OCI-LY7 (cell line): Measurements from ENCODE around the gene RAB8B. TPM values are rescaled to one million over a fixed set of nuclear protein-coding genes. Genes with fewer than 3 reads are reported as not detected.

Experiments used
- BruUV-seq: library from RNA; stranded (reverse); fragments of 400-500 nt; replicated peaks from 2 replicates; lab custom pipeline; 2021; lab: Mats Ljungman, UMichigan
- CTCF ChIA-PET: fragments of 300-600 bp; sonication (Branson Sonifier 250); formaldehyde crosslinking; loops from one replicate; lab custom pipeline; 2022; ENCODE audit warnings: antibody characterized with exemption; ENCODE audit not compliant: unreplicated experiment; lab: Charles Lee
- POLR2A ChIA-PET: fragments of 300-600 bp; sonication (Branson Sonifier 250); formaldehyde crosslinking; loops from one replicate; lab custom pipeline; 2022; ENCODE audit warnings: antibody characterized with exemption; lab: Charles Lee
- DNase-seq: peaks from one replicate; pipeline ENCODE4 v3.0.0-alpha.2; 2015; ENCODE audit warnings: low spot score
- H2AFZ ChIP-seq: fragments of 200-600 bp; sonication (generic), shearing (Covaris generic); 2 replicates; pipeline ENCODE4 v1.6.1; 2014; ENCODE audit warnings: mild to moderate bottlenecking, antibody characterized with exemption, low read length, moderate library complexity
- H3K27ac ChIP-seq: fragments of 200-600 bp; sonication (generic); 2 replicates; pipeline ENCODE4 v1.5.1; 2014; ENCODE audit warnings: mixed run types, low read depth, mild to moderate bottlenecking, moderate library complexity, low read length, inconsistent platforms; ENCODE audit not compliant: poor library complexity, severe bottlenecking
- H3K36me3 ChIP-seq: fragments of 200-600 bp; sonication (generic); 2 replicates; pipeline ENCODE4 v1.6.1; 2014; ENCODE audit warnings: mild to moderate bottlenecking, antibody characterized with exemption, low read length, moderate library complexity, mixed read lengths; ENCODE audit not compliant: insufficient read depth
- H3K4me1 ChIP-seq: fragments of 200-600 bp; sonication (generic); 2 replicates; pipeline ENCODE4 v1.5.1; 2014; ENCODE audit warnings: mild to moderate bottlenecking, low read length; ENCODE audit not compliant: insufficient read depth, poor library complexity, severe bottlenecking
- H3K4me2 ChIP-seq: fragments of 200-600 bp; sonication (generic); 2 replicates; pipeline ENCODE4 v1.6.1; 2014; ENCODE audit warnings: mild to moderate bottlenecking, low read length
- H3K4me3 ChIP-seq: fragments of 200-600 bp; sonication (generic); 2 replicates; pipeline ENCODE4 v1.5.1; 2014; ENCODE audit warnings: mild to moderate bottlenecking, low read depth, low read length; ENCODE audit not compliant: poor library complexity, severe bottlenecking
- H3K79me2 ChIP-seq: fragments of 200-600 bp; sonication (generic); 2 replicates; pipeline ENCODE4 v1.6.1; 2016; ENCODE audit warnings: low read depth, mild to moderate bottlenecking, low read length, moderate library complexity, mixed read lengths; ENCODE audit not compliant: insufficient read depth
- H3K9me2 ChIP-seq: fragments of 200-600 bp; sonication (generic); 2 replicates; pipeline ENCODE4 v1.6.1; 2016; ENCODE audit warnings: mild to moderate bottlenecking, low read length, mixed read lengths; ENCODE audit not compliant: insufficient read depth
- H3K9me3 ChIP-seq: fragments of 200-600 bp; sonication (generic); 2 replicates; pipeline ENCODE4 v1.6.1; 2014; ENCODE audit warnings: mild to moderate bottlenecking, mixed run types, low read length, mixed read lengths
- H4K20me1 ChIP-seq: fragments of 200-600 bp; sonication (generic); 2 replicates; pipeline ENCODE4 v1.6.1; 2014; ENCODE audit warnings: mild to moderate bottlenecking, antibody characterized with exemption, low read length, moderate library complexity, mixed read lengths; ENCODE audit not compliant: insufficient read depth
- EZH2phosphoT487 ChIP-seq: fragments of 200-600 bp; sonication (generic); IDR thresholded peaks from 2 replicates; pipeline ENCODE4 v1.6.1; 2018; ENCODE audit warnings: low read depth, borderline replicate concordance, mild to moderate bottlenecking, mixed run types, antibody characterized with exemption, low read length, moderate library complexity, mixed read lengths
- intact Hi-C: fragments of 100-400 bp; cut with micrococcal nuclease; formaldehyde crosslinking; loops from one replicate; pipeline ENCODE4 v1.10.0; 2022; ENCODE audit not compliant: unreplicated experiment
- total RNA-seq, 2 experiments: library from RNA; depleted of rRNA in 1 of 2; stranded (reverse); fragments of >200 nt in 1 of 2; shearing (Covaris generic) in 1 of 2; gene quantifications; 2 replicates each; pipeline ENCODE4 v1.2.3, GENCODE V29; 2014 to 2022
- TF ChIP-seq, protein P1 (sequence below): fragments of 200-600 bp; sonication (generic); conservative IDR thresholded peaks from 2 replicates; pipeline ENCODE4 v1.5.1; 2014; ENCODE audit warnings: mild to moderate bottlenecking, antibody characterized with exemption, low read length, moderate library complexity, mixed read lengths

Gene RAB8B
- total RNA-seq, 2 experiments from 2014 or later = 4.9 to 18.6 TPM

DNA sequence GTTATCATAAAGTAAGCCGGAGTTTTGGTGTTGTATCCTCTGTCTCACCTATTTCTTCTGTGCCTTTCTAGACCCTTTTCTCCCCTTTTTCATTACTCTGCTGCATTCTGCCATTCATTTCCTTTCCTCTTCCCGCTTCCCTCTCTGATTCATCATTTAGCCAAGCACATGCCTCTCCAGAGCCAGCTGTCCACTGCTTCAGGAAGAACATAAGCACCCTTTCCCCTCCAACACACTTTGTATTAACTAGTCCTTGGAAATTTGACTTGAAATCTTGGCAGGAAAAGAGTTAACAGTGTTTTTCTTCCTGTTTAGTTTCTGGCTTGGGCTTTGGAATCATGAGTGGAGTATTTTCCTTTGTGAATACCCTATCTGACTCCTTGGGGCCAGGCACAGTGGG, 97.7 kb downstream of the RAB8B start:
- no peaks in the 10 kb centered on the region for H3K36me3 ChIP-seq
- no peaks in the 10 kb centered on the region for H3K4me1 ChIP-seq
- H3K4me2 ChIP-seq = no peak overlapping the region
- H3K4me3 ChIP-seq = no peak overlapping the region
- no peaks in the 10 kb centered on the region for H3K79me2 ChIP-seq
- no peak overlapping the region for H3K27ac ChIP-seq
- no peak for DNase-seq
- no peaks in the 10 kb centered on the region for H4K20me1 ChIP-seq
- no peak for TF ChIP-seq EZH2phosphoT487
- TF ChIP-seq, protein P1, sequence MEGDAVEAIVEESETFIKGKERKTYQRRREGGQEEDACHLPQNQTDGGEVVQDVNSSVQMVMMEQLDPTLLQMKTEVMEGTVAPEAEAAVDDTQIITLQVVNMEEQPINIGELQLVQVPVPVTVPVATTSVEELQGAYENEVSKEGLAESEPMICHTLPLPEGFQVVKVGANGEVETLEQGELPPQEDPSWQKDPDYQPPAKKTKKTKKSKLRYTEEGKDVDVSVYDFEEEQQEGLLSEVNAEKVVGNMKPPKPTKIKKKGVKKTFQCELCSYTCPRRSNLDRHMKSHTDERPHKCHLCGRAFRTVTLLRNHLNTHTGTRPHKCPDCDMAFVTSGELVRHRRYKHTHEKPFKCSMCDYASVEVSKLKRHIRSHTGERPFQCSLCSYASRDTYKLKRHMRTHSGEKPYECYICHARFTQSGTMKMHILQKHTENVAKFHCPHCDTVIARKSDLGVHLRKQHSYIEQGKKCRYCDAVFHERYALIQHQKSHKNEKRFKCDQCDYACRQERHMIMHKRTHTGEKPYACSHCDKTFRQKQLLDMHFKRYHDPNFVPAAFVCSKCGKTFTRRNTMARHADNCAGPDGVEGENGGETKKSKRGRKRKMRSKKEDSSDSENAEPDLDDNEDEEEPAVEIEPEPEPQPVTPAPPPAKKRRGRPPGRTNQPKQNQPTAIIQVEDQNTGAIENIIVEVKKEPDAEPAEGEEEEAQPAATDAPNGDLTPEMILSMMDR = no peak
- H3K9me2 ChIP-seq = no peaks in the 10 kb centered on the region
- H3K9me3 ChIP-seq = no peaks in the 10 kb centered on the region
- no TSS peak for BruUV-seq
- H2AFZ ChIP-seq = no peak overlapping the region
- intact Hi-C loops = loop anchor here (5.0 kb wide), 1 partner anchor 120 kb away; no protein-coding TSS in a partner anchor
- CTCF ChIA-PET = no interaction called here
- POLR2A ChIA-PET = no interaction called here

DNA sequence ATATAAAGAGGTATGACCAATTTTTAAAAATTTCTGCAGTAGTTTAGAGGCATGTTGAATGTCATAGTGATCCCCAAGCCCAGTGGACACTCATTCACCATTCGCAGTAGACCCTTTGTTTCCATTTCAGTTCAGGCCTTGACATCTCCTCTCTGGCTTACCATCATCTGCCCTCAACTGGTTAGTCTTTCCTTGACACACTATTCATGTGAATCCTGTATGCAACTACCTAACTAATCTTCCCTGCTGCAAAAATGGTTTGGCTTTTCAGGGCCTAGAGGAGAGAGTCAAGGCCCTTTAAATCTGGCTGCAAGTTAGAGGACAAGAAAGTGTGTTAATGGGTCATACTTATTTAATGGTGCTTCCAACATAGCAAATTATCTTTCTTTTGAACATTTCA, 98.9 kb downstream of the RAB8B start:
- DNase-seq = no peak
- H3K27ac ChIP-seq = no peak overlapping the region
- no peak overlapping the region for H2AFZ ChIP-seq
- no peaks in the 10 kb centered on the region for H3K36me3 ChIP-seq
- no peak overlapping the region for H3K4me3 ChIP-seq
- H3K79me2 ChIP-seq = no peaks in the 10 kb centered on the region
- no peak for TF ChIP-seq EZH2phosphoT487
- TF ChIP-seq, protein P1 = no peak
- no peaks in the 10 kb centered on the region for H3K9me2 ChIP-seq
- CTCF ChIA-PET = no interaction called here
- POLR2A ChIA-PET = interaction anchor here (1.0 kb wide), 1 partner anchor 9 kb away, joined by 3 read pairs; no protein-coding TSS in a partner anchor
- intact Hi-C loops = loop anchor here (5.0 kb wide), 1 partner anchor 119 kb away; no protein-coding TSS in a partner anchor
- H3K4me1 ChIP-seq = no peaks in the 10 kb centered on the region
- no TSS peak for BruUV-seq
- H4K20me1 ChIP-seq = no peaks in the 10 kb centered on the region
- H3K9me3 ChIP-seq = no peaks in the 10 kb centered on the region
- no peak overlapping the region for H3K4me2 ChIP-seq

DNA sequence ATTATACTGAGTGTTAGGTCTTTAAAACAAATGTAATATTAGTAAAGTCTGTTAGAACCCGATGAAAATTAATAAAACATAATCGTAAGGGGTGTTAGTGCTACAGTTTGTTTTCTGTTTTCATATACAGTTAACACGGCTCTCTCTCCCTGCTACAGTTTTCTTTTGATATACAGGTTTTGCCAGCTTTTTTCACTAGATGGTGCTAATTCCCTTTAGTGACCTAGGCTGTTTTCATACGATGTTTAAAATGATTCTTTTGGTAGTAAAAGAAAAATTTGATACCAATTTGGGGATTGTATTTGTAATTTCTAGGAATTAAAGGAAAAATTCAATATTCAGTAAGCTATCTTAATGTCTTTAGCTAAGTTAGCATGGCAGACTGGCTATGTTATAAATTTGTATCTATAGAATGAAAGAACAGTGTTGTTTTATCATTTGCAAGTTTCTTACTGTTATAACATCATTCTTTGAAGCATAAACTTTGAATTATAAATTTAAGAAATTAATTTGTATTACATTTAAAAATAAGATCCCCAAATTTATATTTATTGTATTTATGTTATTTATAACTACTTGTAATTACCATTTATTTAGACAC, 99.5 kb downstream of the RAB8B start:
- BruUV-seq = no TSS peak
- DNase-seq = peak; percentile 59
- H3K27ac ChIP-seq = no peak overlapping the region

More for the DNA sequence above, 99.5 kb downstream of the RAB8B start:
- H3K79me2 ChIP-seq = no peaks in the 10 kb centered on the region
- H3K4me3 ChIP-seq = no peak overlapping the region
- CTCF ChIA-PET = no interaction called here
- H3K9me3 ChIP-seq = no peaks in the 10 kb centered on the region
- TF ChIP-seq EZH2phosphoT487 = no peak
- TF ChIP-seq, protein P1 = peak; percentile 94
- POLR2A ChIA-PET = interaction anchor here (1.0 kb wide), 1 partner anchor 9 kb away, joined by 3 read pairs; no protein-coding TSS in a partner anchor
- H3K4me2 ChIP-seq = no peak overlapping the region
- H3K4me1 ChIP-seq = no peaks in the 10 kb centered on the region
- no peak overlapping the region for H2AFZ ChIP-seq
- intact Hi-C loops = loop anchor here (5.0 kb wide), 1 partner anchor 118 kb away; no protein-coding TSS in a partner anchor
- no peaks in the 10 kb centered on the region for H4K20me1 ChIP-seq
- no peaks in the 10 kb centered on the region for H3K9me2 ChIP-seq
- H3K36me3 ChIP-seq = no peaks in the 10 kb centered on the region
